ENCODE results near the gene NFASC.

The NFASC gene

GRCh38 chr1:204962742-204963632 lies 92.3 kb downstream of the NFASC start:
- Histone ChIP-seq H3K4me3 (ENCODE audit: low read depth, low read length) (no peak overlapping the region), H3K4me1 (ENCODE audit: control insufficient read depth, insufficient read depth, low read length) (no peaks in the 10 kb centered on the region), H3K36me3 (ENCODE audit: control insufficient read depth in 2 of 2, insufficient read depth in 1 of 2, low read length in 2 of 2) (no peaks in the 10 kb centered on the region), H3K9me3 (ENCODE audit: control insufficient read depth, insufficient read depth, low read depth, low read length) (no peaks in the 10 kb centered on the region), H3K27ac (ENCODE audit: extremely low read depth, low read depth, low read length) (no peak overlapping the region)
- no peak for TF ChIP-seq BCL11A (tag by site-specific recombination; IDR thresholded peaks at IDR 0.05; ENCODE audit: low read depth)
- CTCF ChIA-PET = interaction anchor here (0.6 to 3.8 kb wide), 9 partner anchors 9 to 397 kb away, joined by 3 to 15 read pairs (median 3); no protein-coding TSS in a partner anchor
- POLR2A ChIA-PET = no interaction called here

- no peaks in the 10 kb centered on the region for H3K4me1 ChIP-seq (ENCODE audit: control insufficient read depth, insufficient read depth, low read length)
- no peaks in the 10 kb centered on the region for H3K36me3 ChIP-seq (ENCODE audit: control insufficient read depth in 2 of 2, insufficient read depth in 1 of 2, low read length in 2 of 2)
- no peak overlapping the region for H3K4me3 ChIP-seq (ENCODE audit: low read depth, low read length)
- CTCF ChIA-PET = interaction anchor here (1.0 to 4.8 kb wide), 4 partner anchors 9 to 401 kb away, joined by 3 to 28 read pairs (median 10); no protein-coding TSS in a partner anchor
- H3K27ac ChIP-seq (ENCODE audit: extremely low read depth, low read depth, low read length) = no peak overlapping the region
- no peaks in the 10 kb centered on the region for H3K9me3 ChIP-seq (ENCODE audit: control insufficient read depth, insufficient read depth, low read depth, low read length)
- no peak for TF ChIP-seq OVOL3 (tag by site-specific recombination; IDR thresholded peaks at IDR 0.05)
- TF ChIP-seq ZNF362 (tag by site-specific recombination; IDR thresholded peaks at IDR 0.05) = no peak
- TF ChIP-seq ZNF2 (tag by site-specific recombination; IDR thresholded peaks at IDR 0.05) = no peak
- TF ChIP-seq ZNF174 (tag by site-specific recombination; IDR thresholded peaks at IDR 0.05) = no peak
- no peak for TF ChIP-seq PRDM2 (tag by site-specific recombination; IDR thresholded peaks at IDR 0.05; ENCODE audit: borderline replicate concordance)
- TF ChIP-seq PATZ1 (tag by site-specific recombination; IDR thresholded peaks at IDR 0.05) = no peak
- TF ChIP-seq ZBTB8A (tag by site-specific recombination; IDR thresholded peaks at IDR 0.05) = no peak
- TF ChIP-seq REPIN1 (tag by site-specific recombination; IDR thresholded peaks at IDR 0.05; ENCODE audit: low read depth) = no peak
- TF ChIP-seq KLF7 (tag by site-specific recombination; IDR thresholded peaks at IDR 0.05; ENCODE audit: borderline replicate concordance) = no peak
- no peak for TF ChIP-seq WT1 (tag by site-specific recombination; IDR thresholded peaks at IDR 0.05)
- TF ChIP-seq ZNF248 (tag by site-specific recombination; IDR thresholded peaks at IDR 0.05) = no peak
- no peak for TF ChIP-seq ZSCAN4 (tag by site-specific recombination; IDR thresholded peaks at IDR 0.05)
- TF ChIP-seq ZNF544 (tag by site-specific recombination; IDR thresholded peaks at IDR 0.05) = no peak
- TF ChIP-seq ZNF629 (tag by site-specific recombination; IDR thresholded peaks at IDR 0.05) = no peak
- TF ChIP-seq PBX3 (CRISPR knock-in tag; IDR thresholded peaks at IDR 0.05) = no peak
- TF ChIP-seq ZNF112 (tag by site-specific recombination; IDR thresholded peaks at IDR 0.05) = no peak
- no peak for TF ChIP-seq ATF2 (tag by site-specific recombination; IDR thresholded peaks at IDR 0.05; ENCODE audit: low read depth)
- POLR2A ChIA-PET = no interaction called here
Observed at GRCh38 chr1:204967451-204967850, 96.8 kb downstream of the NFASC start.
